ENCODE measurements around the gene NXPH3.
"Not testable (repeated sequence)": the region's sequence is repeated elsewhere in the genome, so short reads cannot be mapped to it uniquely, and the experiment has no call there.

NXPH3 gene

GRCh38 chr17:49549691-49550678, 25.7 kb upstream of the NXPH3 start:
- no peak overlapping the region for H2AFZ ChIP-seq (ENCODE audit: low read length)
- H3K4me3 ChIP-seq (ENCODE audit: low read depth, low read length, poor library complexity, severe bottlenecking), result no peak overlapping the region
- no peaks in the 10 kb centered on the region for H3K4me1 ChIP-seq (ENCODE audit: insufficient read depth, low read length, severe bottlenecking)
- H3K9me2 ChIP-seq (ENCODE audit: low read depth, low read length), result no peaks in the 10 kb centered on the region
- H4K20me1 ChIP-seq (ENCODE audit: insufficient read depth, low read length), result no peaks in the 10 kb centered on the region
- H3K9ac ChIP-seq (ENCODE audit: low read length), result no peak overlapping the region
- no peaks in the 10 kb centered on the region for H3F3A ChIP-seq (ENCODE audit: insufficient read depth, low read length)
- no peak overlapping the region for H3K27ac ChIP-seq (ENCODE audit: low read depth, low read length, poor library complexity, severe bottlenecking)
- no peaks in the 10 kb centered on the region for H3K9me3 ChIP-seq (ENCODE audit: low read length)
- no peaks in the 10 kb centered on the region; the same call in 1 of the 2 replicates for H3K27me3 ChIP-seq (ENCODE audit: insufficient read depth, low read length)
- H3K79me2 ChIP-seq (ENCODE audit: insufficient read depth, low read length), result no peaks in the 10 kb centered on the region
- H3K36me3 ChIP-seq (ENCODE audit: insufficient read depth, low read length), result no peaks in the 10 kb centered on the region
- H3K4me2 ChIP-seq (ENCODE audit: low read length), result no peak overlapping the region
- TF ChIP-seq CTCF (IDR thresholded peaks at IDR 0.05; ENCODE audit: low read length) (no peak), EZH2 (IDR thresholded peaks at IDR 0.05; ENCODE audit: borderline replicate concordance, low read length) (no peak)

GRCh38 chr17:49550764-49551163, 24.9 kb upstream of the NXPH3 start:
- not testable (repeated sequence) for H3F3A ChIP-seq (ENCODE audit: insufficient read depth, low read length); H3K9ac ChIP-seq (ENCODE audit: low read length); H3K9me3 ChIP-seq (ENCODE audit: low read length); H3K36me3 ChIP-seq (ENCODE audit: insufficient read depth, low read length); H3K27ac ChIP-seq (ENCODE audit: low read depth, low read length, poor library complexity, severe bottlenecking); H3K27me3 ChIP-seq (ENCODE audit: insufficient read depth, low read length); H4K20me1 ChIP-seq (ENCODE audit: insufficient read depth, low read length); H3K4me1 ChIP-seq (ENCODE audit: insufficient read depth, low read length, severe bottlenecking); H2AFZ ChIP-seq (ENCODE audit: low read length); H3K4me3 ChIP-seq (ENCODE audit: low read depth, low read length, poor library complexity, severe bottlenecking); H3K9me2 ChIP-seq (ENCODE audit: low read depth, low read length); H3K79me2 ChIP-seq (ENCODE audit: insufficient read depth, low read length); H3K4me2 ChIP-seq (ENCODE audit: low read length)

- Histone ChIP-seq H3K4me3 (ENCODE audit: low read depth, low read length, poor library complexity, severe bottlenecking) (no peak overlapping the region), H3K36me3 (ENCODE audit: insufficient read depth, low read length) (no peaks in the 10 kb centered on the region), H3K79me2 (ENCODE audit: insufficient read depth, low read length) (no peaks in the 10 kb centered on the region), H2AFZ (ENCODE audit: low read length) (no peak overlapping the region), H3K9me3 (ENCODE audit: low read length) (no peaks in the 10 kb centered on the region), H4K20me1 (ENCODE audit: insufficient read depth, low read length) (no peaks in the 10 kb centered on the region), H3K4me1 (ENCODE audit: insufficient read depth, low read length, severe bottlenecking) (peaks cover 3% of the 10 kb centered on the region), H3K9me2 (ENCODE audit: low read depth, low read length) (no peaks in the 10 kb centered on the region), H3K27me3 (ENCODE audit: insufficient read depth, low read length) (no peaks in the 10 kb centered on the region; the same call in 1 of the 2 replicates), H3F3A (ENCODE audit: insufficient read depth, low read length) (no peaks in the 10 kb centered on the region), H3K27ac (ENCODE audit: low read depth, low read length, poor library complexity, severe bottlenecking) (no peak overlapping the region), H3K4me2 (ENCODE audit: low read length) (no peak overlapping the region), H3K9ac (ENCODE audit: low read length) (no peak overlapping the region)
- no peak for TF ChIP-seq CTCF (IDR thresholded peaks at IDR 0.05; ENCODE audit: low read length)
These were observed 24.2 kb upstream of the NXPH3 start for GRCh38 chr17:49551221-49552069.

Measured in OCI-LY1 (cell line).